ENCODE data around the gene KRT83. TPM values are rescaled to one million over a fixed set of nuclear protein-coding genes. Genes with fewer than 3 reads are reported as not detected.
A peak's percentile ranks its signal among the peaks of the same experiment; 100 is the strongest.

Gene KRT83
- total RNA-seq, 1 donor from 2014 or later: not detected

DNA sequence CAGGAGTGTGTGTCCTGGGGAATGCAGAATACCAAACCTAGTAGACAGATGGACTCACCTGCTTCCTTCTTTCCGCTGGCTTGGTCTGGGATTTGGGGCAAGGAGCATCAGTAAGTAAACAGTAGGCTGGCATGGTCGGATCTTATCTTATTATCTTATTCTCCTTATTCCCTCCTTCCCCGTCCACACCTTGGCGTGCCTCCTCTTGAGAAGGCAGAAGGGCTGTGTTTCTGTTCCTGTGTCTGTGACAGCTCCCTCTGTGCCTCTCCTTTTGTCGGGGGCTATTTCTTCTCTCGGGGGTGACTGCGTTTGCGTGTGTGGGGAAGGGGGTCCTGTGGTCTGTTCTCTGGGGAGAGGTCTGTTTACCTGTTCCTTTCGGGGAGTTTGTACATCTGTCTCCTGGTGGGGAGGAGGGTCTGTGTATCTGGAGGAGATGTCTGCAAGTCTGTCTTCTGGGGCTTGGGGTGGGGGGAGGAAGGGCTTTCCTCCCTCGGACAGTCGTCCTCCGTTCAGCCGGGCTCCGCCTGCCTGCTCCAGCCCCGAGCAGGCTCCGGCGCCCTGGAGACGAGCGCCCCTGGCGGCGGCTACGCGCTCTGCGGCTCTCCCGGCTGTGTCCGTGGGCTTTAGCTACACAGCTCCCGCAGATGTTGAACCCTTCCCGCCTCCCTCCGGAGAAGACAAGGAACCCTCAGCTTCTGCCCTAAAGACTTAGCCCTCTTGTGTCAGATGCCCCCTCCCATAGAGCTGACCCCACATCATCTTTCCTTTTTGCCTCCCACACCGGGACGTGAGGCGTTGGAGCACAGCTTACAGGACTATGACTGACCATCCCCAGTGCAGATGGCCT is 42.4 kb downstream of the KRT83 start:
- peak overlapping the region; percentile 8 for H3K4me3 ChIP-seq

DNA sequence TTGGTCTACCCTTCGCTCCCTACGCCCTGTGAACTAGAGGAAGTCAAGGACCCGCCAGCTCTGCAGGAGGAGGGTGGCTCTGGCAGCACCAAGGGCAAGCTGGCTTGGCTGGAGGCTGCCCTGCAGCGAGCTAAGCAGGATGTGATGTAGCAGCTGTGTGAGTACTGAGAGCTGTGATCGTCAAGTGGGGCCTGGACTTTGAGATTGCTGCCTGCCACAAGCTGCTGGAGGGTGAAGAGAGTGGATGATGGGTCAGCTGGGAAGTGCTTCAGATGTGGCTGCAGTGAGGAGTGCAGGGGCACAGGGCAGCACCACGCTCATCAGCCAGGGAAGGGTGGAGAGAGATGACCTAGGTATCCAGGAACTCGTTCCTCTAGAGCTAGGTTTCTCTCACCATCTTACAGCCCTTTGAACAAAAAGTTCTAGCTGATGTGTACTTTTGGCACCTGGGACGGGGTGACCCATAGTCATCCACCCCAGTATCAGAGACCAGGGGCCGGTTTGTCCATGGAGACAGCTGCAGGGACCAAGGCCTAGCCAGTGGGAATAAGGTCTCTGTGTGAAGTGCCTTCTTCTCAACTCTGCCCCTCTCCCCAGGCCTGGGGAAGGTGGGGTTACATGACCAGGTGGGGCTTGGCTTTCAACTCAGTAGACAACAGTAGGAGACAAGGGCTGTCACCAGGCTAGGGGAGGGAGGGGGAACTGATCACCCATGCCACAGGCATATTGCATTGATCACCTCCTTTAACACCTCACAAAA is 43.5 kb downstream of the KRT83 start:
- Histone ChIP-seq H3K36me3 (no peaks in the 10 kb centered on the region), H3K4me3 (no peak overlapping the region), H3K27ac (no peak overlapping the region), H3K9me3 (no peaks in the 10 kb centered on the region), H3K4me1 (peaks cover 34% of the 10 kb centered on the region), H3K27me3 (no peaks in the 10 kb centered on the region)
- DNase-seq (no peak), ATAC-seq (no peak)
- intact Hi-C loops (cut with DNase I): no loop called here
- TF ChIP-seq, protein P1, sequence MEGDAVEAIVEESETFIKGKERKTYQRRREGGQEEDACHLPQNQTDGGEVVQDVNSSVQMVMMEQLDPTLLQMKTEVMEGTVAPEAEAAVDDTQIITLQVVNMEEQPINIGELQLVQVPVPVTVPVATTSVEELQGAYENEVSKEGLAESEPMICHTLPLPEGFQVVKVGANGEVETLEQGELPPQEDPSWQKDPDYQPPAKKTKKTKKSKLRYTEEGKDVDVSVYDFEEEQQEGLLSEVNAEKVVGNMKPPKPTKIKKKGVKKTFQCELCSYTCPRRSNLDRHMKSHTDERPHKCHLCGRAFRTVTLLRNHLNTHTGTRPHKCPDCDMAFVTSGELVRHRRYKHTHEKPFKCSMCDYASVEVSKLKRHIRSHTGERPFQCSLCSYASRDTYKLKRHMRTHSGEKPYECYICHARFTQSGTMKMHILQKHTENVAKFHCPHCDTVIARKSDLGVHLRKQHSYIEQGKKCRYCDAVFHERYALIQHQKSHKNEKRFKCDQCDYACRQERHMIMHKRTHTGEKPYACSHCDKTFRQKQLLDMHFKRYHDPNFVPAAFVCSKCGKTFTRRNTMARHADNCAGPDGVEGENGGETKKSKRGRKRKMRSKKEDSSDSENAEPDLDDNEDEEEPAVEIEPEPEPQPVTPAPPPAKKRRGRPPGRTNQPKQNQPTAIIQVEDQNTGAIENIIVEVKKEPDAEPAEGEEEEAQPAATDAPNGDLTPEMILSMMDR (IDR thresholded peaks at IDR 0.05): no peak

More for the DNA sequence above, 42.4 kb downstream of the KRT83 start:
- H3K27ac ChIP-seq: peak overlapping the region; percentile 80
- no peaks in the 10 kb centered on the region for H3K9me3 ChIP-seq
- H3K36me3 ChIP-seq: no peaks in the 10 kb centered on the region
- peaks cover 34% of the 10 kb centered on the region for H3K4me1 ChIP-seq
- H3K27me3 ChIP-seq: no peaks in the 10 kb centered on the region
- ATAC-seq (peak; percentile 89), DNase-seq (peak; percentile 91)
- TF ChIP-seq, protein P1 (IDR thresholded peaks at IDR 0.05): peak; percentile 100
- intact Hi-C loops (cut with DNase I): no loop called here

DNA sequence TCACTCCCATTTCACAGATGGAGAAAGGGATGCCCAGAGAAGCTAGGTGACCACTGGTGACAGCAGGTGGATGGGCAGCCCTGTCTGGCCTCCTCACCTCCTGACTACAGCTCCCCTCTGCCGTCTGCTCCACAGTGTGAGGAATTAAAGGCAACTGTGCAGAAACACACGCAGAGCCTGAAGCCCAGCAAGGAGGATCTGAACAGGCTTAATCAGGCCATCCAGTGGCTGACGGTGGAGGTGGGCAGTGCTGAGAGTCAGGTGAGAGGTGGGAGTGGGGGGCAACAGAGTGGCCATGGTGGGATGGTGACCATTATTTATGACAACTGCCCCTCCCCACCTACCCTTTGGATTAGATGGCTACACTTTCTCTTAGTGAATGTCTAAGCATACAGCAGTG is 45.5 kb downstream of the KRT83 start:
- TF ChIP-seq, protein P1 (IDR thresholded peaks at IDR 0.05): no peak
- Histone ChIP-seq H3K27ac (no peak overlapping the region), H3K4me3 (no peak overlapping the region), H3K4me1 (peaks cover 22% of the 10 kb centered on the region), H3K36me3 (no peaks in the 10 kb centered on the region), H3K27me3 (peaks cover 4% of the 10 kb centered on the region), H3K9me3 (no peaks in the 10 kb centered on the region)
- DNase-seq (no peak), ATAC-seq (no peak)
- intact Hi-C loops (cut with DNase I): no loop called here

DNA sequence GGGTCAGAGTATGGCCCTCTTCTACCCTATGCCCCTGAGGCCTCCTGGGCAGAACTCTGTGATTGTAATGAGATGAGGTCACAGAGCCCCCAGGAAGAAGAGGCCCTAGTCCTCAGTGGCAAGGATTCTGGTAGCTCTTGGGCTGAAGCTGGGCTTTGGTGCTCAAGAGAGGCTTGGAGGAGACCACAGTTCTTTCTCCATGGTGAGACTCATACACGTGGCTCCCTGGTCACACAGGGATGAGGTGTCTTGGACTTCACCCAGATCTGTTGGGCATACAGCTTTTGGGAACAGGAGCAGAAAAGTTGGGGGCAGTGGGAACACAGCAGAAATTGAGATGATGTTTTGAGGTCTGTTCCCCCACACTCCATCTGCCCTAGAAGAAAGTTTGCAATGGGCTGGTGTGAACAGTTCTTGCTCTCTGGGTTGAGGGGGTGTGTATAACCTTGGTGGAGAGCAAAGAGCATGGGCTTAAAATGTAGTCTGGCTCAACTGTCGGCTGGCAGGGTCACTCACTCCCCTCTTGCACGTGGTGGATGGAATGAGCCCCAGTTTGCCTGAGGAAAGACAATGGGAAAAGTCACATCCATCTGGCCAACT is 46.6 kb downstream of the KRT83 start, which contains the start of gene KRT86:
Gene KRT86, plus strand, starts transcription at position 125 of the 600 bp plus-strand sequence. CDS start 27,272 bp downstream, outside the sequence.
- Histone ChIP-seq H3K9me3 (no peaks in the 10 kb centered on the region), H3K27me3 (peaks cover 9% of the 10 kb centered on the region), H3K36me3 (no peaks in the 10 kb centered on the region), H3K4me1 (peaks cover 11% of the 10 kb centered on the region), H3K4me3 (no peak within 1 kb of the TSS), H3K27ac (no peak within 1 kb of the TSS)
- TF ChIP-seq, protein P1 (IDR thresholded peaks at IDR 0.05): no peak
- no peak for DNase-seq
- intact Hi-C loops (cut with DNase I): no loop called here
- ATAC-seq: no peak

DNA sequence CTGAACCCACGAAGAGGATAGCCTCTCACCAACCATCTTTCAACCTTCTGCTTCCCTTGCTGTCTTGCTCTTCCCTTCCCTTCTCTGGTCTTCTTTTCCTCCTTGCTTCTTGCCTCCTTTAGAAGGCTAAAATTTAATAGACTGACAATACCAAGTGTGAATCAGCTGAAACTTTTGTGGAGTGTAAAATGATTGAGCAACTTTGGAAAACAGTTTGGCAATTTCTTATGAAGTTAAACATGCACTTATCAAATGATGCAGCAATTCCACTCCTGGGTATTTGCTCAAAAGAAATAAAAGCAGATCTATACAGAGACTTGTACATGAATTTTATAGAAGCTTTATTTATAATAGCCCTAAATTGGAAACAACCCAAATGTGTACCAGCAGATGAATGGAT is 50.0 kb downstream of the KRT83 start:
- peaks cover 9% of the 10 kb centered on the region for H3K27me3 ChIP-seq
- no peaks in the 10 kb centered on the region for H3K36me3 ChIP-seq
- no peaks in the 10 kb centered on the region for H3K9me3 ChIP-seq
- TF ChIP-seq, protein P1 (IDR thresholded peaks at IDR 0.05): no peak
- DNase-seq: no peak
- ATAC-seq: no peak
- no peak overlapping the region for H3K4me3 ChIP-seq
- intact Hi-C loops (cut with DNase I): no loop called here
- H3K4me1 ChIP-seq: no peaks in the 10 kb centered on the region
- no peak overlapping the region for H3K27ac ChIP-seq

Data from upper lobe of right lung (tissue), 1 donor.